Measurements from ENCODE around the gene TCAF1.

DNA sequence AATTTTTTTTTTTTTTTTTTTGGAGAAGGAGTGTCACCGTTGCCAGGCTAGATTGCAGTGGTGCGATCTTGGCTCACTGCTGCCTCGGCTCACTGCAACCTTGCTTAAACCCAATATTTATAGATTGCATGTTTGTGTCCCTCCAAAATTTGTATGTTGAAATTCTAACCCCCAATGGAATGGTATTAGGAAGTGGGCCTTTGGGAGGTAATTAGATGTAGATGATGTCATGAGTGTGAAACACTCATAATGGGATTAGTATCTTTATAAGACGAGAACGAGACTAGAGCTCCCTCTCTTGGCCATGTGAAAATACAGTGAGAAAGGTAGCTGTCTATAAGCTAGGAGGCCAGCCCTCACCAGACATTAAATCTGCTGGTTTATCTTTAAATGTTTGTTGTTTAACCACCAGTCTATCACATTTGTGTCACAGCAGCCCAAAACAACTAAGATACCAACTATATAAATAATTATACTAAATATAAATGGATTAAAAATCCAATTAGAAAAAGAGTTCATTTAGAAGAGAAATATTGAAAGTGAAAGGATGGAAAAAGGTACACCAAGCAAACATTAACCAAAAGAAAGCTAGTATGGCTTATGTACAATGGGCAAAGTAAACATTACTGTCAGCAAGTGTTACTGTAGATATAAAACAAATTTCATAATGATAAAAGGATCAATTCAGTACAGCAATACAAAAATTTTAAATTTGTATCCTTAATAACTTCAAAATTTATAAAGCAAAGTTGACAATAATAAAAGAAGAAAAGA is 9.3 kb downstream of the TCAF1 start:
- TF ChIP-seq, protein P1, sequence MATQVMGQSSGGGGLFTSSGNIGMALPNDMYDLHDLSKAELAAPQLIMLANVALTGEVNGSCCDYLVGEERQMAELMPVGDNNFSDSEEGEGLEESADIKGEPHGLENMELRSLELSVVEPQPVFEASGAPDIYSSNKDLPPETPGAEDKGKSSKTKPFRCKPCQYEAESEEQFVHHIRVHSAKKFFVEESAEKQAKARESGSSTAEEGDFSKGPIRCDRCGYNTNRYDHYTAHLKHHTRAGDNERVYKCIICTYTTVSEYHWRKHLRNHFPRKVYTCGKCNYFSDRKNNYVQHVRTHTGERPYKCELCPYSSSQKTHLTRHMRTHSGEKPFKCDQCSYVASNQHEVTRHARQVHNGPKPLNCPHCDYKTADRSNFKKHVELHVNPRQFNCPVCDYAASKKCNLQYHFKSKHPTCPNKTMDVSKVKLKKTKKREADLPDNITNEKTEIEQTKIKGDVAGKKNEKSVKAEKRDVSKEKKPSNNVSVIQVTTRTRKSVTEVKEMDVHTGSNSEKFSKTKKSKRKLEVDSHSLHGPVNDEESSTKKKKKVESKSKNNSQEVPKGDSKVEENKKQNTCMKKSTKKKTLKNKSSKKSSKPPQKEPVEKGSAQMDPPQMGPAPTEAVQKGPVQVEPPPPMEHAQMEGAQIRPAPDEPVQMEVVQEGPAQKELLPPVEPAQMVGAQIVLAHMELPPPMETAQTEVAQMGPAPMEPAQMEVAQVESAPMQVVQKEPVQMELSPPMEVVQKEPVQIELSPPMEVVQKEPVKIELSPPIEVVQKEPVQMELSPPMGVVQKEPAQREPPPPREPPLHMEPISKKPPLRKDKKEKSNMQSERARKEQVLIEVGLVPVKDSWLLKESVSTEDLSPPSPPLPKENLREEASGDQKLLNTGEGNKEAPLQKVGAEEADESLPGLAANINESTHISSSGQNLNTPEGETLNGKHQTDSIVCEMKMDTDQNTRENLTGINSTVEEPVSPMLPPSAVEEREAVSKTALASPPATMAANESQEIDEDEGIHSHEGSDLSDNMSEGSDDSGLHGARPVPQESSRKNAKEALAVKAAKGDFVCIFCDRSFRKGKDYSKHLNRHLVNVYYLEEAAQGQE (IDR thresholded peaks at IDR 0.05; ENCODE audit: low read depth): no peak
- no peak for TF ChIP-seq TEAD4 (IDR thresholded peaks at IDR 0.05)

Measured in Ishikawa (cell line).